OCI-LY1 (cell line): ENCODE measurements around the gene FHOD3.
"Not testable (repeated sequence)": the region's sequence is repeated elsewhere in the genome, so short reads cannot be mapped to it uniquely, and the experiment has no call there.

Source experiments
- H2AFZ ChIP-seq: fragments of 200-600 bp; sonication (generic), shearing (Covaris generic); 2 replicates; pipeline ENCODE4 v1.6.0; 2014; ENCODE audit warnings: antibody characterized with exemption, mild to moderate bottlenecking, low read length
- H3F3A ChIP-seq: fragments of 200-600 bp; sonication (generic), shearing (Covaris generic); 2 replicates; pipeline ENCODE4 v1.6.0; 2014; ENCODE audit warnings: mild to moderate bottlenecking, antibody characterized with exemption, low read length, moderate library complexity; ENCODE audit not compliant: insufficient read depth
- H3K27ac ChIP-seq: fragments of 200-600 bp; sonication (generic); 2 replicates; pipeline ENCODE4 v1.5.1; 2014; ENCODE audit warnings: low read length, mixed run types, mild to moderate bottlenecking, low read depth; ENCODE audit not compliant: poor library complexity, severe bottlenecking
- H3K27me3 ChIP-seq: fragments of 200-600 bp; sonication (generic); 2 replicates; pipeline ENCODE4 v1.6.0; 2014; ENCODE audit warnings: antibody characterized with exemption, mild to moderate bottlenecking, low read length, moderate library complexity; ENCODE audit not compliant: insufficient read depth
- H3K36me3 ChIP-seq: fragments of 200-600 bp; sonication (generic); 2 replicates; pipeline ENCODE4 v1.6.1; 2014; ENCODE audit warnings: mild to moderate bottlenecking, antibody characterized with exemption, low read length, moderate library complexity, mixed read lengths; ENCODE audit not compliant: insufficient read depth
- H3K4me1 ChIP-seq: fragments of 200-600 bp; sonication (generic); 2 replicates; pipeline ENCODE4 v1.5.1; 2014; ENCODE audit warnings: mild to moderate bottlenecking, low read length, moderate library complexity; ENCODE audit not compliant: insufficient read depth, severe bottlenecking
- H3K4me2 ChIP-seq: fragments of 200-600 bp; sonication (generic), shearing (Covaris generic); 2 replicates; pipeline ENCODE4 v1.6.1; 2014; ENCODE audit warnings: low read length
- H3K4me3 ChIP-seq: fragments of 200-600 bp; sonication (generic); 2 replicates; pipeline ENCODE4 v1.5.1; 2014; ENCODE audit warnings: low read length, low read depth, mild to moderate bottlenecking, mixed read lengths; ENCODE audit not compliant: poor library complexity, severe bottlenecking
- H3K79me2 ChIP-seq: fragments of 200-600 bp; shearing (Covaris generic); 2 replicates; pipeline ENCODE4 v1.6.1; 2016; ENCODE audit warnings: mixed run types, low read length, mixed read lengths; ENCODE audit not compliant: insufficient read depth
- H3K9ac ChIP-seq: fragments of 200-600 bp; sonication (generic), shearing (Covaris generic); 2 replicates; pipeline ENCODE4 v1.6.1; 2014; ENCODE audit warnings: mild to moderate bottlenecking, low read length, mixed read lengths
- H3K9me2 ChIP-seq: fragments of 200-600 bp; sonication (generic), shearing (Covaris generic); 2 replicates; pipeline ENCODE4 v1.6.1; 2014; ENCODE audit warnings: low read depth, mild to moderate bottlenecking, low read length, mixed read lengths
- H3K9me3 ChIP-seq: fragments of 200-600 bp; shearing (Covaris generic); 2 replicates; pipeline ENCODE4 v1.6.1; 2014; ENCODE audit warnings: low read length, mixed read lengths
- H4K20me1 ChIP-seq: fragments of 200-600 bp; sonication (generic), shearing (Covaris generic); 2 replicates; pipeline ENCODE4 v1.6.0; 2016; ENCODE audit warnings: mild to moderate bottlenecking, low read length; ENCODE audit not compliant: insufficient read depth
- CTCF ChIP-seq: fragments of 200-600 bp; sonication (generic), shearing (Covaris generic); IDR thresholded peaks from 2 replicates; pipeline ENCODE4 v1.5.1; 2017; ENCODE audit warnings: mild to moderate bottlenecking, antibody characterized with exemption, low read length, moderate library complexity, mixed read lengths
- EZH2 ChIP-seq: fragments of 200-600 bp; sonication (generic), shearing (Covaris generic); IDR thresholded peaks from 2 replicates; pipeline ENCODE4 v1.8.0; 2017; ENCODE audit warnings: borderline replicate concordance, mixed run types, mild to moderate bottlenecking, antibody characterized with exemption, low read length, moderate library complexity, mixed read lengths

The FHOD3 gene

GRCh38 chr18:36762074-36762473, 464.6 kb downstream of the FHOD3 start:
- no peaks in the 10 kb centered on the region for H4K20me1 ChIP-seq
- no peak overlapping the region for H3K4me2 ChIP-seq
- H3K36me3 ChIP-seq: no peaks in the 10 kb centered on the region
- H3K4me3 ChIP-seq: no peak overlapping the region
- H3K4me1 ChIP-seq: no peaks in the 10 kb centered on the region
- H3F3A ChIP-seq: no peaks in the 10 kb centered on the region
- H3K27me3 ChIP-seq: peaks cover 5% of the 10 kb centered on the region; the same call in 1 of the 2 replicates
- no peak overlapping the region for H2AFZ ChIP-seq
- no peak for TF ChIP-seq CTCF
- TF ChIP-seq EZH2: no peak
- no peak overlapping the region for H3K9ac ChIP-seq
- no peak overlapping the region for H3K27ac ChIP-seq
- H3K9me3 ChIP-seq: no peaks in the 10 kb centered on the region
- no peaks in the 10 kb centered on the region for H3K9me2 ChIP-seq
- no peaks in the 10 kb centered on the region for H3K79me2 ChIP-seq

GRCh38 chr18:36762965-36763364, 465.5 kb downstream of the FHOD3 start:
- not testable (repeated sequence) for H3K9ac ChIP-seq, H3K9me2 ChIP-seq

GRCh38 chr18:36766836-36767235, 469.3 kb downstream of the FHOD3 start:
- Histone ChIP-seq H3K9me2 (no peaks in the 10 kb centered on the region), H3F3A (no peaks in the 10 kb centered on the region), H3K9me3 (no peaks in the 10 kb centered on the region), H4K20me1 (no peaks in the 10 kb centered on the region), H3K79me2 (no peaks in the 10 kb centered on the region), H3K4me3 (no peak overlapping the region), H3K4me2 (no peak overlapping the region), H3K9ac (no peak overlapping the region), H3K27ac (no peak overlapping the region), H3K4me1 (peaks cover 8% of the 10 kb centered on the region), H2AFZ (no peak overlapping the region), H3K27me3 (peaks cover 5% of the 10 kb centered on the region; the same call in 1 of the 2 replicates), H3K36me3 (no peaks in the 10 kb centered on the region)
- TF ChIP-seq CTCF: no peak
- TF ChIP-seq EZH2: no peak

More at GRCh38 chr18:36762965-36763364, 465.5 kb downstream of the FHOD3 start:
- not testable (repeated sequence) for H2AFZ ChIP-seq, H3K27me3 ChIP-seq, H3K27ac ChIP-seq, H3K4me1 ChIP-seq, H3K36me3 ChIP-seq, H3K4me3 ChIP-seq, H3K9me3 ChIP-seq, H3K79me2 ChIP-seq, H4K20me1 ChIP-seq, H3K4me2 ChIP-seq, H3F3A ChIP-seq

GRCh38 chr18:36769172-36769571, 471.7 kb downstream of the FHOD3 start:
- H3K36me3 ChIP-seq: no peaks in the 10 kb centered on the region
- H3K9me2 ChIP-seq: no peaks in the 10 kb centered on the region
- no peaks in the 10 kb centered on the region for H4K20me1 ChIP-seq
- H3K9ac ChIP-seq: no peak overlapping the region
- no peaks in the 10 kb centered on the region for H3K79me2 ChIP-seq
- H3K4me3 ChIP-seq: no peak overlapping the region
- no peak overlapping the region for H2AFZ ChIP-seq
- H3K27ac ChIP-seq: no peak overlapping the region
- TF ChIP-seq EZH2 (no peak), CTCF (no peak)
- no peaks in the 10 kb centered on the region for H3F3A ChIP-seq
- peaks cover 8% of the 10 kb centered on the region for H3K4me1 ChIP-seq
- H3K27me3 ChIP-seq: peaks cover 5% of the 10 kb centered on the region; the same call in 1 of the 2 replicates
- H3K4me2 ChIP-seq: no peak overlapping the region
- H3K9me3 ChIP-seq: no peaks in the 10 kb centered on the region
